ENCODE data around the gene TNFRSF6B. TPM values are rescaled to one million over a fixed set of nuclear protein-coding genes. Genes with fewer than 3 reads are reported as not detected.

The TNFRSF6B gene
- total RNA-seq, 4 donors from 2014 or later, result 2.1 to 4.2 (median 2.7) TPM; not detected in 1

DNA sequence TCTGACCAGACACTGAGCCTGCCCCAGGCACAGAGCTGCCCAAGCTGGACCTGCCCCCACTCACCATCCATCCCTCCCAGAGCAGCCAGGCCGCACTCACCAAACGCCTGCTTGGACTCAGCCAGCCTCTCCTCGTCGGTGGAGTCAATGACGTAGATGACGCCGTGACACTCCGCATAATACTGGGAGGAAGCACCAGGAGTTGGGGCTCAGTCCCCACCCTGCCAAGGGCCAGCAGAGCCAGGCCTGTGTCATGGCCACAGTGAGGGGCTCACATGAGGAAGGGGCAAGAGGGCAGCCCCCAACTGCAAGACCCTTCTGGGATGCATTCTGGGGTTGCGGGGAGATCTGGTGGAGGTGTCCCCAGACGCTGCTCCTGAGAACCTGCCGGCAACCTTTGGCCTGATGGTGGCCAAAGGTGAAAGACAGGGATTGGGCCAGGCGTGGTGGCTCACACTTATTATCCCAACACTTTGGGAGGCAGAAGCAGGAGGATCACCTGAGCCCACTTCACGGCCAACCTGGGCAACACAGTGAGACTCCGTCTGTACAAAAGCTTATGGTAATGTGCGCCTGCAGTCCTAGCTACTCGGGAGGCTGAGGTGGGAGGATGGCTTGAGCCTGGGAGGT lies 5.7 kb downstream of the TNFRSF6B start:
- H3K9me3 ChIP-seq, result no peaks in the 10 kb centered on the region
- no peak overlapping the region for H3K27ac ChIP-seq
- no peaks in the 10 kb centered on the region for H3K27me3 ChIP-seq
- DNase-seq, result no peak
- H3K4me1 ChIP-seq, result peaks cover 0 to 36% (median 13%) of the 10 kb centered on the region in 4 donors
- TF ChIP-seq, protein P1, sequence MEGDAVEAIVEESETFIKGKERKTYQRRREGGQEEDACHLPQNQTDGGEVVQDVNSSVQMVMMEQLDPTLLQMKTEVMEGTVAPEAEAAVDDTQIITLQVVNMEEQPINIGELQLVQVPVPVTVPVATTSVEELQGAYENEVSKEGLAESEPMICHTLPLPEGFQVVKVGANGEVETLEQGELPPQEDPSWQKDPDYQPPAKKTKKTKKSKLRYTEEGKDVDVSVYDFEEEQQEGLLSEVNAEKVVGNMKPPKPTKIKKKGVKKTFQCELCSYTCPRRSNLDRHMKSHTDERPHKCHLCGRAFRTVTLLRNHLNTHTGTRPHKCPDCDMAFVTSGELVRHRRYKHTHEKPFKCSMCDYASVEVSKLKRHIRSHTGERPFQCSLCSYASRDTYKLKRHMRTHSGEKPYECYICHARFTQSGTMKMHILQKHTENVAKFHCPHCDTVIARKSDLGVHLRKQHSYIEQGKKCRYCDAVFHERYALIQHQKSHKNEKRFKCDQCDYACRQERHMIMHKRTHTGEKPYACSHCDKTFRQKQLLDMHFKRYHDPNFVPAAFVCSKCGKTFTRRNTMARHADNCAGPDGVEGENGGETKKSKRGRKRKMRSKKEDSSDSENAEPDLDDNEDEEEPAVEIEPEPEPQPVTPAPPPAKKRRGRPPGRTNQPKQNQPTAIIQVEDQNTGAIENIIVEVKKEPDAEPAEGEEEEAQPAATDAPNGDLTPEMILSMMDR (IDR thresholded peaks at IDR 0.05), result no peak
- no peak for TF ChIP-seq POLR2A (IDR thresholded peaks at IDR 0.05)
- peaks cover 0 to 31% (median 0%) of the 10 kb centered on the region in 3 donors for H3K36me3 ChIP-seq
- H3K4me3 ChIP-seq, result no peak overlapping the region

DNA sequence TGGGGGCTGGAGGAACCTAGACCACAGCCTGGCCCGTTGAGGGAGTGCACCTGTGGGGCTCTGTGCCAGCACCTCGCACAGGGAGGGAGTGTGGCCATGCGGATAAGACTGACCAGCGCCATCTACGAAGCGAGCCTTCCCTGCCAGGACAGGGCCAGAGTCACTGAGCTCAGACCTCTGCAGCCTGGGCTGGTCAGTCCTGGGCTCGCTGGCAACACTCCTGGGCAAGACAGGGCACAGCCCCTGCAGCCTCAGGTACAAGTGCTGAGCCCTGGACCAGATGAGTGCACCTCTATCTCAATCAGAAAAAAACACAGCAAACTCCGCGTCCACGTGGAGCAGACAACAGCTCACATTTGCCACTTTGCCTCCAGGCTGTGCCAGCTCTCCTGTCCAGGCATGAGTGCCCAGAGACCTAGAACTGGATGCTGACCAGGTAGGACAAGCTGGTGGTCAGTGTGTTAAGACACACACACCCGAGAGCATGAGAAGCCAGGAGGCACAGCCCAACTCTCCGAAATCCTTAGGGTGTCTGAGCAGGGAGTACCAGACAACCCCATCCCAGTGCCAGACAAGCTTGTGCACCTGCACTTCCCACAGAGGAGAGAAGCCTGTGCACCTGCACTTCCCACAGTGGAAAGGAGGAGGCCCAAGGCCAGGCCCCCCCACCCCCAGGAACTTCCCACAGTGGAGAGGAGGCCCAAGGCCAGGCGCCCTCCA lies 6.5 kb downstream of the TNFRSF6B start:
- no peak for DNase-seq

DNA sequence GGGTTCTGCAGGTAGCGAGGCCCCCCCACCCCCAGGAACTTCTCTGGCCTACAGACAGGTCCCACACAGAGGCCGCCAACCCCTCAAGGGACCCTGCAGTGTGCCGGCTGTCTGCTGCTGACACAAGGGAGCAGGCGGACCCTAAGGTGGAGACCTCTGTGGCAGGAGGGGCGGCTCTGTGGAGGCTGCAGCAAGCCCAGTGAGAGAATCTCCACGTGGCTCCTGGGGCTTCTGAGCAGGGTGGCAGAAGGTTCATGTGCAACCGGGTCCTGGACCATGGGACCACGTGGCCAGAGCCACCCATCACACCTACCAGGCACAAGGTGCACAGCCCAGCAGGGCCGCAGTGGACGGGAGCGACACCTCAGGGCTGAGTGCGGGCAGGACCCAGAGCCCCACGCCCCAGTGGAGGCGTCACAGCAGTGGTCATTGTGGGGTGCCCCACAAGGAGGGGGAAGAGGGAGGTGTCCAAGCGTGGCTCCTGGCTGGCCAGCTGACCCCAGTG lies 7.1 kb downstream of the TNFRSF6B start:
- DNase-seq, result peak in 1 of 3 donors; percentile 46
- H3K36me3 ChIP-seq, result peaks cover 0 to 31% (median 0%) of the 10 kb centered on the region in 3 donors

More for the DNA sequence above, 6.5 kb downstream of the TNFRSF6B start:
- TF ChIP-seq, protein P1 (IDR thresholded peaks at IDR 0.05), result no peak
- no peak for TF ChIP-seq POLR2A (IDR thresholded peaks at IDR 0.05)
- Histone ChIP-seq H3K4me1 (peaks cover 0 to 28% (median 10%) of the 10 kb centered on the region in 4 donors), H3K36me3 (peaks cover 0 to 31% (median 0%) of the 10 kb centered on the region in 3 donors), H3K4me3 (no peak overlapping the region), H3K27ac (no peak overlapping the region), H3K9me3 (no peaks in the 10 kb centered on the region), H3K27me3 (no peaks in the 10 kb centered on the region)

DNA sequence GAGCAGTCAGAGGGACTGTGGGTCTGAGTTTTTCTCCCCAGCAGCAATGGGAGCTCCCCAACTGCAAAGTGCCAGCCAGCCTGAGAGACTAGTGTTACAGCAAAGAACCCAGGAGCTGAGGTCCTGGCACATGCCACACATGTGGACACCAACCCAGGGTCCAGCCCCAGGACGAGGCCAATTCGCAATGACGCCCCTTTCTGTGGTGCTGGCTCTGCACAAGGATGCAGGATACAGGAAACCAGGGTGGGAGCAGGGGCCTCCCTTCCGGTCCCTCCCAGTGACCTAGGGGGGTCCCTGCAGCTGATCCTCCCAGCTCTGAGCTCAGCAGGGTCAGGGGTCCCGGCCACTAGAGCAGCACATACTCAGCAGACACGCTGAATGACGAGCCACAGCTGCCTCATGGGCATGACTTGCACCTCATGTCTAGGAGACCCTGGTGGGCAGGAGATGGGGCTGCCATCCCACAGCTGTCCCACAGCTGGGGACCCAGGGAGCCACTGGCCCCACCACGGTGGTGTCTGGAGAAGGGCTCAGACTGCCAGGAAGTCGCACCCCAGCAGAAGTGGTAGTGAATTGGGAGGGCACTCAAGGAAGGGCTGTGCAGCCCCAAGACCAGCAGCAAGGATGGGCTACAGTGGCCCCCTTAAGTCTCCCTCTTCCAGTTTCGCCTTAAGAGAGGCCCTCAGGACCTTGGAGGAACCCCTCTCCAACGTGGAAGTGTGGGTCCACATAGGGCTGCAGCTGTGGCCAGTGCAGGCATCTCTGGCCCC lies 7.7 kb downstream of the TNFRSF6B start:
- H3K4me1 ChIP-seq, result peaks cover 2 to 26% (median 17%) of the 10 kb centered on the region in 4 donors
- TF ChIP-seq POLR2A (IDR thresholded peaks at IDR 0.05), result no peak
- TF ChIP-seq, protein P1 (IDR thresholded peaks at IDR 0.05), result no peak
- peaks cover 0 to 33% (median 0%) of the 10 kb centered on the region in 3 donors for H3K36me3 ChIP-seq
- no peak overlapping the region for H3K27ac ChIP-seq
- no peak overlapping the region for H3K4me3 ChIP-seq
- H3K9me3 ChIP-seq, result no peaks in the 10 kb centered on the region
- no peaks in the 10 kb centered on the region for H3K27me3 ChIP-seq
- no peak for DNase-seq

More for the DNA sequence above, 7.1 kb downstream of the TNFRSF6B start:
- H3K9me3 ChIP-seq, result no peaks in the 10 kb centered on the region
- H3K27me3 ChIP-seq, result no peaks in the 10 kb centered on the region
- no peak overlapping the region for H3K27ac ChIP-seq
- H3K4me1 ChIP-seq, result peaks cover 0 to 26% (median 11%) of the 10 kb centered on the region in 4 donors
- H3K4me3 ChIP-seq, result no peak overlapping the region
- TF ChIP-seq, protein P1 (IDR thresholded peaks at IDR 0.05), result no peak
- TF ChIP-seq POLR2A (IDR thresholded peaks at IDR 0.05), result no peak

DNA sequence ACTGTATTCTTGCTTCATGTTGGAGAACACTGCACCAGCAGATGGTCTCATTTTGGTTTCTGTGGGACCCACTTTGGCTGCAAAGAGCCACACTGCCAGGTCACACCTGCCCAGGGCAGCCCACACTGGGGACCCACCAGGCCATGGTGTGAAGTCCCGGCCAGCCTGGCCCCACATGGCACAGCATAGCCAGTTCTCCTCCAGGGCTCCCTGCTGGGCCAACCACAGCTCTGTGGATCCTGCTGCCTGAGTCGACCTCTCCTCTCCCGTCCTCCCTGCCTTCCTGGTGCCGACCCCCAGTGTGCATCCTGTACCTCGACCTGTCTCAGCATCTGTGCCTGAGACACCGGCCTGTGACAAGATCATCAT lies 8.3 kb downstream of the TNFRSF6B start:
- TF ChIP-seq POLR2A (IDR thresholded peaks at IDR 0.05), result no peak
- TF ChIP-seq, protein P1 (IDR thresholded peaks at IDR 0.05), result no peak
- H3K27me3 ChIP-seq, result no peaks in the 10 kb centered on the region
- H3K27ac ChIP-seq, result no peak overlapping the region
- no peak for DNase-seq
- no peaks in the 10 kb centered on the region for H3K9me3 ChIP-seq
- H3K4me3 ChIP-seq, result no peak overlapping the region
- H3K4me1 ChIP-seq, result peaks cover 4 to 25% (median 18%) of the 10 kb centered on the region in 4 donors
- peaks cover 0 to 39% (median 0%) of the 10 kb centered on the region in 3 donors for H3K36me3 ChIP-seq
